Gastrocnemius medialis (tissue), 4 donors: ENCODE data around the gene CPED1.

ENCODE experiments used
- POLR2A ChIP-seq, 2 donors: fragments of 450-650 bp; IDR thresholded peaks; one replicate each; pipeline ENCODE4 v1.6.1; 2017; ENCODE audit warnings: antibody characterized with exemption in 2 of 2, mild to moderate bottlenecking in 2 of 2, moderate library complexity in 2 of 2
- TF ChIP-seq, protein P1 (sequence below), 5 experiments: fragments of 450-650 bp in 3 of 5; fragments of 200-600 bp in 2 of 5; sonication (generic) in 2 of 5; IDR thresholded peaks in 4 of 5; conservative IDR thresholded peaks in 1 of 5; 1 replicate in 4 of 5; 2 replicates in 1 of 5; pipeline ENCODE4 v1.5.1; 2016 to 2019; ENCODE audit warnings: antibody characterized with exemption in 5 of 5, mild to moderate bottlenecking in 3 of 5, moderate library complexity in 3 of 5

DNA sequence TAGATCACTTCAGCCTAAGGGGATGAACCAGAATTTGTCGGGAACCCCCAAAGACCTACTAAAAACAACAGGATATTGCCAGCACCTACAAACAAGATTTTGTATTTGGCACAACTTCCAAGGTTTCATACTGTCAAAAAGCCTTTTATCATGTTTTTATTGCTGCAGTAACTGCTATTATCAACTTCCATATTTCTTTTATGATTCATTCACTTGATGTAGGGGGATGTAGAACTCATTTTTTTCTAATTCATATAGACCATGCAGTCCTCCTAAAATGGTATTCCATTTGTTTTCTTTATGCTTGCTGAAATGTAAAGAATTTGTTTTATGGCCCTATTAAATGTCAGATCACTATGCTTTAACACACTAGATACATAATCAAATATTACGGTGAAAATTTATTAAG is 310.3 kb downstream of the CPED1 start:
- TF ChIP-seq, protein P1, sequence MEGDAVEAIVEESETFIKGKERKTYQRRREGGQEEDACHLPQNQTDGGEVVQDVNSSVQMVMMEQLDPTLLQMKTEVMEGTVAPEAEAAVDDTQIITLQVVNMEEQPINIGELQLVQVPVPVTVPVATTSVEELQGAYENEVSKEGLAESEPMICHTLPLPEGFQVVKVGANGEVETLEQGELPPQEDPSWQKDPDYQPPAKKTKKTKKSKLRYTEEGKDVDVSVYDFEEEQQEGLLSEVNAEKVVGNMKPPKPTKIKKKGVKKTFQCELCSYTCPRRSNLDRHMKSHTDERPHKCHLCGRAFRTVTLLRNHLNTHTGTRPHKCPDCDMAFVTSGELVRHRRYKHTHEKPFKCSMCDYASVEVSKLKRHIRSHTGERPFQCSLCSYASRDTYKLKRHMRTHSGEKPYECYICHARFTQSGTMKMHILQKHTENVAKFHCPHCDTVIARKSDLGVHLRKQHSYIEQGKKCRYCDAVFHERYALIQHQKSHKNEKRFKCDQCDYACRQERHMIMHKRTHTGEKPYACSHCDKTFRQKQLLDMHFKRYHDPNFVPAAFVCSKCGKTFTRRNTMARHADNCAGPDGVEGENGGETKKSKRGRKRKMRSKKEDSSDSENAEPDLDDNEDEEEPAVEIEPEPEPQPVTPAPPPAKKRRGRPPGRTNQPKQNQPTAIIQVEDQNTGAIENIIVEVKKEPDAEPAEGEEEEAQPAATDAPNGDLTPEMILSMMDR (IDR thresholded peaks at IDR 0.05 in 4 of 5, conservative IDR thresholded peaks at IDR 0.05 in 1 of 5): no peak
- TF ChIP-seq POLR2A (IDR thresholded peaks at IDR 0.05): no peak
